Adipose tissue (tissue), 3 donors: ENCODE measurements around the gene SPECC1L. TPM values are rescaled to one million over a fixed set of nuclear protein-coding genes. Genes with fewer than 3 reads are reported as not detected.
"Not testable (repeated sequence)": the region's sequence is repeated elsewhere in the genome, so short reads cannot be mapped to it uniquely, and the experiment has no call there.

Experiments used
- H3K27ac ChIP-seq: one replicate; pipeline ENCODE4 v1.5.1; 2013; ENCODE audit warnings: low read depth, low read length
- WGBS, 3 donors: extraction: QIAGEN DNeasy Blood & Tissue Kit; methylation state at CpG; one replicate each; pipeline ENCODE4 v1.1.7; 2013; 5-methylcytosine and 5-hydroxymethylcytosine counted together
- polyA plus RNA-seq, 3 donors: library from polyadenylated mRNA; stranded (reverse); fragments of 200-250 nt; gene quantifications; one replicate each; pipeline ENCODE4 v1.2.3, GENCODE V29; 2013
- donor health status: healthy with polysubstance abuse.
- donor health status: Bipolar disorder and iron deficiency.
- donor health status: healthy.

The SPECC1L gene
- polyA plus RNA-seq, 3 donors: 8.8 to 14.7 (median 10.2) TPM

DNA sequence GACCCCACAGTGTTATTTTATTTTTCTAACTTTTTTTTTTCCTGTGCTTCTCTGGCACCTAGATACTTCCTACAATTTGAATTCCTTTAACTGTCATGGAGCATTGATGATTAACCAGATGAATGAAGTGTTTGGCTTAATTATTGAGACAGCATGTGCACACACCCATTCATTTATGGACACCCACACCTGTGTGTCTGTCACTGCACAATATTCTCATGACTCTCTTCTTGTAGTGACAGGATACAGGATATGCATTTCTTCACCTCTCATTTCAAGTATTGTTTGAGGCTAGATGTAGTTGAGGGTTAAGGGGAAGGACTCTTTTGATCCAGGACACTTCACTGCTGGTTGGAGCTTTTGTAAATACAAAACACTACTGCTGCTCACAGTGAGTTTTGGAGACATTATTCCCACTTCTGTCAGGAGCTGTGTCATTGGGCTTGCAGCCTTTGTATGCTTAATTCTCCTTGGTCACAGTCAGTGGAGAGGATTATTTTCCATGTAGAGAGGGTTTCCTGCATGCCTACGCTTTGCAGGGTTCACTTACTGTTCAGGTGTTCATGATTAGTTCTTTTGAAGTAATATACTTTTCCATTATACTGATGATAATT is 33.5 kb downstream of the SPECC1L start:
- no peak overlapping the region for H3K27ac ChIP-seq
- 88 to 96% (median 89%) methylated on average over 1 of the region's 1 CpG for WGBS, 3 donors

DNA sequence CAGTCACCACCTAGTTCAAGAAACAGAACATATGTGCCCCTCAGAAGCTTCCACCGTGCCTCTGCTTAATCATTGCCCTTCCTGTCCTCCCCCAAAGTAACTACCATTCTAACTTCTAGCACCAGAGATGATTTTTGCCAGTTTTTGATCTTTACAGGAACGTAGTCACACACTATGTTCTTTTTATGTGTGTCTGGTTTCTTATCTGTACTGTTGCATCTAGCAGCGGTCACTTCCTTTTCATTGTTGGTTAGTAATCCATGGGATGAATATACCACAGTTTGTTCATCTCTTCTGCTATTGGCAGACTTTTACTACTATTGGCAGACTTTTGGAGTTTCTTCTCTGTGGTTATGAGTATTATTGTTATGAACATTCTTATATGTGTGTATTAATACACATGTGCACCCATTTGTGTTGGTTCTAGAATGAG is 34.6 kb downstream of the SPECC1L start:
- H3K27ac ChIP-seq: no peak overlapping the region
- 45 to 64% (median 45%) methylated on average over 3 of the region's 3 CpGs for WGBS, 3 donors

DNA sequence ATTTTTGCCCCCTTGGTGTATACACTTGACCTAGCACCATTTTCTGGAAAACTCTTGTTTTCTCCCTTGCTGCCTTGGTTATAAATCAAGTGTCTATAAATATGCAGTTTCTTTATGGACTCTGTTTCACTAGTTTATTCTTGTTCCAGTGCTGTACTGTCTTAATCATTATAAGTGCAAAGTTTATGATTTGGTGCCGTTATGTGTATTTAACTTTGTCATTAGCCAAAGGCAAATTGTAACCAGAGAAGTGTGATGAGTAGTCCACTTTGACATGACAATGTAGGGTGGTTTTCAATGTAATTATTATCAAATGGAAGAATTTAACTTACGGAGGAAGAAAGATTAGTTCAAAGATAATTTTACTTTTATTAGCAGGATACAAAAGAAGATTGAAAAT is 40.3 kb downstream of the SPECC1L start:
- H3K27ac ChIP-seq: no peak overlapping the region
- 86 to 94% (median 94%) methylated on average over 2 of the region's 2 CpGs for WGBS, 3 donors

DNA sequence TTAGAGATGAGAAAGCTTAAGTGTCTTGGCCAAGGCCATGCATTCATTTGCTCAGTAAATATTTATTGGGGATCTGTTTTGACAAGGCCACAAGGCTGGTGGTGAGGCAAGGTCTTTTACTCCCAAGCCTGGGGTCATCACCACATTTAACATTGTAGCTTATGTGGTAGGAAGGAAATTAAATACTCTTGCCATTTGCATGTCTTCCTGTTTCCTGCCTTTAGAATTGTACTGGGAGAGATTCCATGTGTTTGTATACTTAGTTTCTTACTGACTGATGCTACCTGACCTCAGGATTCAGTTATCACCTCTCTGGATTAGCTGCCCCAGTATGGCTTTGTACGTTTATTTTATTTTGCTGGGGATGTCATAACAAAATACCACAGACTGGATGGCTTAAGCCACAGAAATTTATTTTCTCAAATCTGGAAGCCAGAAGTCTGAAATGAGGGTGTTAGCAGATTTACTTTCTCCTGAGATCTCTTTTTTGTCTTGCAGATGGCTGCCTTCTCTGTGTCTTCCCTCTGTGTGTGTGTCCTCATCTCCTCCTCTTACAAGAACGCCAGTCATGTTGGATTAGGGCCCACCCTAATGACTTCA is 44.8 kb downstream of the SPECC1L start:
- no peak overlapping the region for H3K27ac ChIP-seq
- WGBS, 3 donors: 59 to 79% (median 66%) methylated on average over 2 of the region's 2 CpGs

DNA sequence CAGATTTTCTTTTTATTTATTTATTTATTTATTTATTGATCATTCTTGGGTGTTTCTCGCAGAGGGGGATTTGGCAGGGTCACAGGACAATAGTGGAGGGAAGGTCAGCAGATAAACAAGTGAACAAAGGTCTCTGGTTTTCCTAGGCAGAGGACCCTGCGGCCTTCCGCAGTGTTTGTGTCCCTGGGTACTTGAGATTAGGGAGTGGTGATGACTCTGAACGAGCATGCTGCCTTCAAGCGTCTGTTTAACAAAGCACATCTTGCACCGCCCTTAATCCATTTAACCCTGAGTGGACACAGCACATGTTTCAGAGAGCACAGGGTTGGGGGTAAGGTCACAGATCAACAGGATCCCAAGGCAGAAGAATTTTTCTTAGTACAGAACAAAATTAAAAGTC is 45.6 kb downstream of the SPECC1L start:
- not testable (repeated sequence) for H3K27ac ChIP-seq
- 80 to 89% (median 83%) methylated on average over 5 to 6 of the region's 6 CpGs for WGBS, 3 donors

DNA sequence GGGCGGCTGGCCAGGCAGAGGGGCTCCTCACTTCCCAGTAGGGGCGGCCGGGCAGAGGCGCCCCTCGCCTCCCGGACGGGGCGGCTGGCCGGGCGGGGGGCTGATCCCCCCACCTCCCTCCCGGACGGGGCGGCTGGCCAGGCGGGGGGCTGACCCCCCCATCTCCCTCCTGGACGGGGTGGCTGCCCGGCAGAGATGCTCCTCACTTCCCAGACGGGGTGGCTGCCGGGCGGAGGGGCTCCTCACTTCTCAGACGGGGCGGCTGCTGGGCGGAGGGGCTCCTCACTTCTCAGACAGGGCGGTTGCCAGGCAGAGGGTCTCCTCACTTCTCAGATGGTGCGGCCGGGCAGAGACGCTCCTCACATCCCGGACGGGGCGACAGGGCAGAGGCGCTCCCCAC is 46.9 kb downstream of the SPECC1L start:
- WGBS, 3 donors: 93 to 100% (median 94%) methylated on average over 5 to 29 of the region's 30 CpGs
- H3K27ac ChIP-seq: not testable (repeated sequence)

DNA sequence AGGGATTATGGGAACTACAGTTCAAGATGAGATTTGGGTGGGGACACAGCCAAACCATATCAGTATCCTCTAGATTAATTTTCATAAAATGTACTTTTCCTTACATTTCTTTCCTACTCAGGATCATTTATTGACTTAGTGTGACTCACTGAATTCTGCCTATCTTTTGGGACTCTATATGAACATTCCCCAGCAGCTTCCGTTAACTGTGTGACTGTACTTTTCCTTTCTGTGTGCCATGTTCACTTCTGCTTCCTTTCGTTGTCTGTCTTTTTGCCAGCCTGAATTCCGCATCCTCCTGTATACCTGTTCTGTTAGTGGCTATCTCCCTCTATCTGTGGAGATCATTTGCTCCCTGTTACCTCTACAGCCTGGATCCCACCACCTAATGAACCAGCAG is 48.8 kb downstream of the SPECC1L start:
- 90 to 97% (median 93%) methylated on average over 3 of the region's 3 CpGs for whole genome bisulfite sequencing, 3 donors
- no peak overlapping the region for H3K27ac ChIP-seq

DNA sequence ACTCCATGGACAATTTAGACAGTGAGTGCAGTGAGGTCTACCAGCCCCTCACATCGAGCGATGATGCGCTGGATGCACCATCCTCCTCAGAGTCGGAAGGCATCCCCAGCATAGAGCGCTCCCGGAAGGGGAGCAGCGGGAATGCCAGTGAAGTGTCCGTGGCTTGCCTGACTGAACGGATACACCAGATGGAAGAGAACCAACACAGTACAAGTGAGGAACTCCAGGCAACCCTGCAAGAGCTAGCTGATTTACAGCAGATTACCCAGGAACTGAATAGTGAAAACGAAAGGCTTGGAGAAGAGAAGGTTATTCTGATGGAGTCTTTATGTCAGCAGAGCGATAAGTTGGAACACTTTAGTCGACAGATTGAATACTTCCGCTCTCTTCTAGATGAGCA is 51.4 kb downstream of the SPECC1L start:
- WGBS, 3 donors: 91 to 95% (median 93%) methylated on average over 13 of the region's 13 CpGs
- no peak overlapping the region for H3K27ac ChIP-seq

DNA sequence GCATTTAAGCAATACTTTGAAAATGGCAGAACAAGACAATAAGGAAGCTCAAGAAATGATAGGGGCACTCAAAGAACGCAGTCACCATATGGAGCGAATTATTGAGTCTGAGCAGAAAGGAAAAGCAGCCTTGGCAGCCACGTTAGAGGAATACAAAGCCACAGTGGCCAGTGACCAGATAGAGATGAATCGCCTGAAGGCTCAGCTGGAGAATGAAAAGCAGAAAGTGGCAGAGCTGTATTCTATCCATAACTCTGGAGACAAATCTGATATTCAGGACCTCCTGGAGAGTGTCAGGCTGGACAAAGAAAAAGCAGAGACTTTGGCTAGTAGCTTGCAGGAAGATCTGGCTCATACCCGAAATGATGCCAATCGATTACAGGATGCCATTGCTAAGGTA is 51.9 kb downstream of the SPECC1L start:
- no peak overlapping the region for H3K27ac ChIP-seq
- WGBS, 3 donors: 77 to 92% (median 91%) methylated on average over 6 of the region's 6 CpGs

DNA sequence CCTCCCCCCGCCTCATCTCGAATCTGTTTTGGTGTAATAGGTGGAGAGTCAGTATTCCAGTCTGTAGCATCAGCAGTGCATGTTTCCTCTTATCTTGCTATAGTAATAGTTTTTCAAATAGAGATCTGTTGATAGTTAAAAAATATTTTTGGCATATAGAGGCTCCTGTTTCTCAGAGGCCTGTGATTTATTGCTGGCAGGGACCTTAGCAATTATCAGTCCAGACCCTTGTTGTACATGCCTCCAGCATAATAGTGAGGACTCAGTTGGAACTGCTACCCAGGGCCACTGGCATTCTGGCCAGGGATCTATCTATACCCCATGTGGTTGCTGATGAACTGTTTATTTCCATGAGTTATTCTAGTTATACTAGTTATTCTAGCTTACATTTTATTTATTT is 52.6 kb downstream of the SPECC1L start:
- WGBS, 3 donors: 82 to 95% (median 87%) methylated on average over 2 of the region's 2 CpGs
- H3K27ac ChIP-seq: no peak overlapping the region

DNA sequence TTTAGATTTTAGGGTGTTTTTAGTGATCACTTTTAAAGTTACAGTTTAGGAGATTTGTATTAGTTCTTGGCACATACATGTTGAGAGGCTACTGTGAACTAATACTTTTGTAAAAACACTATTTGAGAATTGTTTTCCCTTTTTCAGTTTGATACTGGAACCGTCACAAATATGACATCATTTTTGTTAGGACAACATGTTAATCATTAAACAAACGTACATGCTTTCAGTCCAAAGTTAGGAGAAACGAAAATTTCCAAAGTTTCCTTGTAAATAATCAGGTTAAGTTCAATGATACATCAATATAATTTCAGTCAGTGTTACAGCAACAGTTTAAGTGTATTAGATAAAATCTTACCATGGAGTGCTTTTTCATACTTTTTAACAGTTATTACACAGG is 53.1 kb downstream of the SPECC1L start:
- WGBS, 3 donors: 27 to 69% (median 60%) methylated on average over 3 of the region's 3 CpGs
- H3K27ac ChIP-seq: no peak overlapping the region

DNA sequence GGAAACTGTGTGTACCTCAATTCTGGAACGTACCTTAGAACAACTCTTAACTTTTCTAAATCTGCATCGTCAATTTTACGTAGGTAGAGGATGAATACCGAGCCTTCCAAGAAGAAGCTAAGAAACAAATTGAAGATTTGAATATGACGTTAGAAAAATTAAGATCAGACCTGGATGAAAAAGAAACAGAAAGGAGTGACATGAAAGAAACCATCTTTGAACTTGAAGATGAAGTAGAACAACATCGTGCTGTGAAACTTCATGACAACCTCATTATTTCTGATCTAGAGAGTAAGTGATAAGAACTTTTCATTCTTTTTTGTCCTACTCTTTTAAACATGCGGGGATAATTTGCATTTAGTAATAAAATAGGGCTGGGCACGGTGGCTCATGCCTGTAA is 53.5 kb downstream of the SPECC1L start:
- no peak overlapping the region for H3K27ac ChIP-seq
- 84 to 90% (median 86%) methylated on average over 8 of the region's 8 CpGs for WGBS, 3 donors

DNA sequence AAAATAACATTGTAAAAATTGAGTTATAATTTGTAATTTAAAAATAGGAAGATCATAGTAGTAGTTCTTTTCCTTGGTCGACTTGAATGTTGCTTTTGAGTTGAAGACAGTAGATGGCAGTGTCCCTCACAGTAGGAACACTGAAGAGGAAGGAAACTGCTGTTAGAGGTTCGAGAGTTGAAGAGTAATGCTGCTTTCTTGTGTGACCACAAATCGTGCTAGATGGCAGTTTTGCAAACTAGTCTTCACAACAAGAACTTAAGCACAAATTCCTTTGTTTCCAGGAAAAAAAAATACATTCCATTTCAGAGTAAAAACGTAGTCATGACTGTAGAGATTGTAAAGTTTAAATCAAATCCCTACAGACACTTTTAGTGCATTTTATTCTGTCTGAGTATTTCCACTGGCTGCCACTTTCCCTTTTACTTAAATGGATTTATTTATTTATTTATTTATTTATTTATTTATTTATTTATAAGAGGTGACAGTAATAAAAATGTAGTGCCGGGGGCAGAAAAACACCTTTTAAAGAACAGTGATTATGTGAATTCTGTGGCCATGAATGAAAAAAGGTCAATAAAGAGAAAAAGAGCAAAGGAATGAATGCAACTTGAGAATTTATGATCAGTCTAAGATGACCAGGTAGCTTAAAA is 54.6 kb downstream of the SPECC1L start:
- H3K27ac ChIP-seq: no peak overlapping the region
- 18 to 41% (median 23%) methylated on average over 5 of the region's 5 CpGs for WGBS, 3 donors

DNA sequence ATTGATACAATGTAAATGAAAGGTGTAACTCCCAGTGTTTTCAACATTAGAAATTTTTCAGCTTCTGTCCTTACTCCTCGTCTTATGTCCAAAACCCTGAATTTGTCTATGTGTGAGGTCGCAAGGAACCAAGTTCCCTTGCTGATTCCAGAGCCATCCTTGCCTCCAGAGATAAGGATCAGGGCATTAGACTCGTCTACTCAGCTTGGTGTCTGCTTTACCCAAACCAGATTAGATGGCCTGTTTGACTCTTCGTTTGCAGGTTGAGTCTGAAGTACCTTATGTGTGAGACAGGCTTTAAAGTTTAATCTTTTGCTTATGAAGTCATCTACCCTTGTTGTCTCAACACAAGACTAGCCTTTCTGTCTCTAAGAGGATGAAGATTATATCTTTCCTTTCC is 55.6 kb downstream of the SPECC1L start:
- WGBS, 3 donors: 86 to 88% (median 87%) methylated on average over 4 of the region's 4 CpGs

DNA sequence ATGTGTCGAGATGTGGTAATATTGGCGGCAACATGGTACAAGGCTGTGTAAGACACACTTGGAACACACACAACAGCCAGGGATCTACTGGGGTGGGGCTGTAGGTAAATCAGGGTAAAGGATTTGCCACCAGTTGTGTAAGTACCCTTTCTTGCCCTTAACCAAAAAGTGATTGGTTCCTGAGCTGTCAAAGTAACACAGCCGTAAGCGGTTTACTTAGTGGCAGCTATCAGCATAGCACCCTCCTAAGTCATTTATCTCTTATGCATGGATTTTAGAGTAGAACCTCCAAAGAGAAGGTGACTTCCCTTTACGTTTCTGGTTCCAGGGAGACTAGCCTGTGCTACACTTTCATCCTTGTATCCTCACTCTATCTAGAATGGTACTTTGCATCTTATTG is 57.2 kb downstream of the SPECC1L start:
- 91 to 96% (median 92%) methylated on average over 5 of the region's 5 CpGs for WGBS, 3 donors
- no peak overlapping the region for H3K27ac ChIP-seq

More for the DNA sequence above, 55.6 kb downstream of the SPECC1L start:
- H3K27ac ChIP-seq: no peak overlapping the region

DNA sequence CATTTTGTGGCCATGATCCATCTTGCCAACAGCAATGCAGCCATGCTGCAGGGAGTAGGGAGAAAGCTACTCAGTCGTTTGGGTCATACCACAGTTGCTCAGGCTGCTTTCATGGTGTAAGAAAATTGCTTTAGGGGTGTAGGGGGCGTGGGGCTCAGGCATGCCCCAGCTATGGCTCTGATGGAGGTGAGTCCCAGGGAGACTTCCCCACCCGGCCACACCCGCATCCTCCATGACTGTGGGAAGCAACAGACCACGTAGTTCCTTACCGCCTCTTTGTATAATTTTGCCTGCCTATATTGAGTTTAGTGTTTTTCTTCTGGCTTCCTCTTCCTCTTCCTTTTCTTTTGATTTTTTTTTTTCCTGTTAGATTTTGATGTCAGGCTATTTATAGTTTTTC is 58.8 kb downstream of the SPECC1L start:
- no peak overlapping the region for H3K27ac ChIP-seq
- WGBS, 3 donors: 61 to 81% (median 73%) methylated on average over 6 of the region's 6 CpGs

DNA sequence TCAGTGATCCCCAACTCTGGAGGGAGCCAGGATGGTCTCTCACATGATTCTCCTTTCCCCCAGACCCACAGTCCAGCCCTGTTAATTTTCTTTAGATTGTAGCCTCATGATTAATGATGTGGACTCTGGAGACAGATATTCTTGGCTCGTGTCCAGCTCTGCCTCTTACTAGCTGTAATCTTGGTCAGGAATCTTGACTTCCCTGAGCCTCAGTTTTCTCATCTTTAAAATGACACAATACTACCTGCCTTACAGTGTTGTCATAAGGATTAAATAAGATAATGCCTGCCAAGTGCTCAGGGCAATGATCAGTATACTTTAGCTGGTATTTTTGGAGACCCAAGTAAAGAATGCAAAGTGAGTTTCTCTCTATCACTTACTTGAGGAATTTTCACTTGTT is 60.0 kb downstream of the SPECC1L start:
- WGBS, 3 donors: 4 to 24% (median 22%) methylated on average over 1 of the region's 1 CpG
- H3K27ac ChIP-seq: no peak overlapping the region

DNA sequence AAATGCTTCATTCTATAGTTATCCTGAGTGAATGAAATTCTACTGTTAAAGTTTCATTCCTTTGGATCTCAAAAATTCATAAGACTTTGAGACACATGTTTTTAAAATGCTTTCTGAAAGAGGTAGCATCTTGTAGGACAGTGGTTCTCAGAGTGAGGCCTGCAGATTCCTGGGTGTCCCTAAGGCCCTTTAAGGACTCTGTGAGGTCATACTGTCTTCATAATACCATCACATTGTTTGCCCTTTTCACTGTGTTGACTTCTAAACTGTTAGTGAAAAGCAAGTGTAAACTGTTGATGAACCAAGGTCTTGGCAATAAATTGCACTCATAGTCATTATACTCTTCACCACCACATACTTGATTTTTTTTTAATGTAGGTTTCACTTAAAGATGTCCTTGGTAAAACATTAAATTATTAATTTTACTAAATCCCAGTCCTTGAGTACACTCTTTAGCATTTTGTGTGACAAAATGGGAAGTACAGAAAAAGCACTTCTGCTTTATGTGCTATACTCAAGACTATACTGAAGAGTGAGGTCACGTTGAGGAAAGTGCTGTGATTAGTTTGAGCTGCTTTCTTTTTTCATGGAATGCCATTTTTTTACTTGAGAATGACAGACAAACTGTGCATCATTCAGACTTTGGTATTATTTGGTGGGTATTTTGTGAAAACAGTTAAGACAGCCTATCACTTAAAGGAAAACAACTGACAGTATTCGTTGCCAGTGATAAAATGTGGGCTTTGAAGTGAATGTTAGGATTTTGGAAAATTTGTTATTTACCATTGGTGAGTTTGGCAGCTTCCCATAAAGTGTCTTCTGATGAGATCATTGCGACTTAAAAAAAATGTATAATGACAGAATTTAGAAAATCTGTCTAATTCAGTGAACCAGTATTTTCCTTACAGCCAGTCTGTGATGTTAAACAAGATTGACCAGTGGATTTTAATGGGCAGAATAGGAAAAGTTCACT is 61.1 kb downstream of the SPECC1L start:
- H3K27ac ChIP-seq: no peak overlapping the region
- 72 to 80% (median 74%) methylated on average over 3 of the region's 3 CpGs for WGBS, 3 donors

DNA sequence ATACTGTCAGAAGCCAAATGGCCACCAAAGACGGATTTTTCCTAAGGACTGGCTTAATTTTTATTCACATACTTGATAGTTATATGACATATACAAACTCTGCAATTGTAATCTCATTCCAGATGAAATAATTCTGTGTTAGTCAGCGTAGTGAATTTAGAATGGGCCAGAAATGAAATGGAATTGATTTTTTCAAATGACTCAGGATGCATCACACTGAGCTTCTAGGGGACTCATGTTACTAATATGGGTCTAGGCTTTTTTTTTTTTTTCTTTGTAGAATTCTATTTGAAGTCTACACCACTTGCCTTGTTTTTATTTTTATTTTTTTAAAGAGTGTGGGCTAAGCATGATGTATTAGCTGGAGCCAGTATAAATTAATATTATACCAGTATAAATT is 62.7 kb downstream of the SPECC1L start:
- no peak overlapping the region for H3K27ac ChIP-seq
- 90 to 96% (median 91%) methylated on average over 2 of the region's 2 CpGs for WGBS, 3 donors
